Measurements from ENCODE around the gene GRIK1. TPM values are rescaled to one million over a fixed set of nuclear protein-coding genes. Genes with fewer than 3 reads are reported as not detected.
"Not testable (repeated sequence)": the region's sequence is repeated elsewhere in the genome, so short reads cannot be mapped to it uniquely, and the experiment has no call there.

Gene GRIK1
- 4.1 TPM for total RNA-seq

GRCh38 chr21:29939924-29940275 lies at the start of gene GRIK1:
Gene GRIK1 (minus strand): TSS chr21:29939996.
- DNase-seq (ENCODE audit: low spot score in 2 of 2): no peak
- no peak for FAIRE-seq

DNA sequence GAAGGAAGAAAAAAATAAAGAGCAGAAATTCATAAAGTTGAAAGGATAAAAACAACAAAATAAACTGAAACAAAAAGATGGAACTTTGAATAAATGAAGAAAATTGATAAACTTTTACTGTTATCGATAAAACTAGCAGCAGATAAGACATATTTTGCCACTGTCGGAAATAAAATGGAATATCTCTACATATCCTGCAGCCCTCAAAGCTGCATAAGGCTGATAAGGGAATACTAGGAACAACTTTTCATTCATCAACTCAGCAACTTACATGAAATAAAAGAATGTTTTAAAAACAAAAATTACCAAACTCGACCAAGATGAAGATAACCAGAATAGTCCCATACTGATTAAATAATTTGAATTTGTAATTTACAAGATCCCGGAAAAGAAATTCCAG lies 48.0 kb upstream of the GRIK1 start:
- no peak for DNase-seq (ENCODE audit: low spot score in 2 of 2)
- no peak for FAIRE-seq

GRCh38 chr21:29985866-29986265 lies 46.1 kb upstream of the GRIK1 start:
- DNase-seq (ENCODE audit: low spot score in 2 of 2): no peak
- FAIRE-seq: no peak

GRCh38 chr21:29979043-29979442 lies 39.2 kb upstream of the GRIK1 start:
- no peak for FAIRE-seq

DNA sequence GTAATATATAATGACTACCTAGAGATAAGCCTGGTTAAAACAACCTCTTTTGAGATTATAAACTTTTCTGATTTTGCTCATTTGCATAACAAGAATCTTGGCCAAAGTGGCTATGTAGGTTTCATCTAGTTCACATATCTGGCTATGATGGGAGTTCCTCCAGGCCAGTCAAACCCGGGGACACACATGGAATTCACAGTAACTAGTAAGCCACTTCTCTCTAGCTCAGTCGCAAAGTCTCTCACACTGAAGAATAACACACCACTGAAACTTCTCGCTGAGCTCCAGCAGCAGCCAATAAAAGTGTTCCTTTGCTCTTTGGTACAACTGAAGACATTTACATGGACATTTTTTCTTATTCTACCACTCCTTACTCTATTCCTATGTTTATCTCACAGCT lies 36.0 kb upstream of the GRIK1 start:
- FAIRE-seq (no peak), DNase-seq (ENCODE audit: low spot score in 2 of 2) (no peak)

More at GRCh38 chr21:29979043-29979442, 39.2 kb upstream of the GRIK1 start:
- no peak for DNase-seq (ENCODE audit: low spot score in 2 of 2)

DNA sequence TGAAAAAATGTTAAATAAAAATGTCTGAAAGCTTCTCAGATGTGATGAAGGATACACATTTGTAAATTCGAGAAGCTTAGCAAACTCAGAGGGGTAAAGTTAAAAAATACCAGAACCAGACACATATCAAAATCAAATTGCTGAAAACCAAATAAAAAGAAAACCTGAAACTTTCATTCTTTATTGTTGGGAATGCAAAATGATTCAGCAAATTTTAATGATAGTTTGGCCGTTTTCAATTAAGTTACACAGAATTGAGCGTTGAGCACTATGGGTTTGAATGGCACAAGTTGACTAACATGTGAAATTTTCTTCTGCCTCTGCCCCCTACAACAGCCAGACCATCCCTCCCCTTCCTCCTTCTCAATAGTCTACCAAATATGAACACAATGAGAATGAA lies 33.5 kb upstream of the GRIK1 start:
- no peak for FAIRE-seq
- DNase-seq (ENCODE audit: low spot score in 2 of 2): no peak

DNA sequence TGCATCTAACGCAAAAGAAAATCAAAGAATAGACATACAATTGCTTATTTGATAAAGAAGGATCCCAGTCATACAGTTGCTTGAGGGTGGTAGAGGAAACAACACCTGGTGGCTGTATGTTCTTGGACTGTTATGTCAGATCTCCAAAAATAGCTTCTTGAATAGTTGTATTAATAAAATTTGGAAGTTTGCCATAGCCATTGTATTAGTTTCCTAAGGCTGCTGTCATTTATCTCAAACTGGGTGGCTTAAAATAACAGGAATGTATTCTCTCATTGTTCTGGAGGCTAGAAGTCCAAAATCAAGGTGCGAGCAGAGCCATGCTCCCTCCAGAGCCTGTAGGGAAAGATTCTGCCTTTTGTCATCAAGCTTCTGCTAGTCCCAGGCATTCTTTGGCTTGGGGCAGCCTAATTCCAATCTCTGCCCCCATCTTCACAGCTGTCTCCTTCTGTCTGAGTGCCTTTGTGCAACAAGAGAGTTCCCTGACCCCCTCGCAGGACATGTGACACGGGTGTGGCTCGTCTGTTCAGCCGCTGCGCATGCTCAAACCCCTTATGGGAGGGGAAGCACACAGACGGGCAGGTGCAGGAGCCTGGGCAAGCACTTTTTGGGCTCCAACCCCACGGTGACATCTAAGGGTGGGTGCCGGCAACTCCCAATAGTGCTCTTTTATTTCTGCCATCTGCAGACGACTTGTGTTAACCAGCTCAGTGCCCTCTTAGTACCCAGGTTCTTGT lies 21.7 kb upstream of the GRIK1 start:
- DNase-seq (ENCODE audit: low spot score in 2 of 2) (no peak), FAIRE-seq (no peak)

DNA sequence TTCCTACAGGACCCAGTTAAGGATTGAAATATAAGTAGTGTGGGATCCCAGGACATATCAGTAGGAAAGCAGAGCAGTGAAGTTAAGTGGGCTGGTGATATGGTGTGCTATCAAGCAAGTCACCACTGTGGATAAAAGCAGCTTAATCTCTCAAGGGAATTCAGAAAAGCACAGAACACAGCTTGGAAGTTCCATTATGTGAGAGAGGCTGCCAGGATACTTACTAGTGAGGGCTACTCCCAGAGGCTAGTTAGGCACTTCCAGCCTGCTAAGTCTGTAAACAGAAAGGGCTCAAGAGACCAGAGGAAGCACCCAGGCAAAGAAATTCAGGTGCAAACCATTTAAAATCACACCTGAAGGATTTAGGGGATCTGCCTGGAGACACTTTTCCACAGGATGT lies 18.8 kb upstream of the GRIK1 start:
- no peak for DNase-seq (ENCODE audit: low spot score in 2 of 2)
- FAIRE-seq: no peak

DNA sequence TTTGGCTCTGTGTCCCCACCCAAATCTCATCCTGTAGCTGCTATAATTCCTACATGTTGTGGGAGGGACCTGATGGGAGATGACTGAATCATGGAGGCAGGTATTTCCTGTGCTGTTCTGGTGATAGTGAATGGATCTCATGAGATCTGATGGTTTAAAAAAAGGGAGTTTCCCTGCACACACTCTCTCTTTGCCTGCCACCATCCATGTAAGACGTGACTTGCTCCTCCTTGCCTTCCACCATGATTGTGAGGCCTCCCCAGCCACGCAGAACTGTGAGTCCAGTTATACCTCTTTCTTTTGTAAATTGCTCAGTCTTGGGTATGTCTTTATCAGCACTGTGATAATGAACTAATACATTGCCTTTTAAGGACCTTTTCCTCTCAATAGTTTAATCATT lies 18.2 kb upstream of the GRIK1 start:
- not testable (repeated sequence) for FAIRE-seq; DNase-seq (ENCODE audit: low spot score in 2 of 2)

GRCh38 chr21:29953690-29954089 lies 13.9 kb upstream of the GRIK1 start:
- FAIRE-seq (no peak), DNase-seq (ENCODE audit: low spot score in 2 of 2) (no peak)

DNA sequence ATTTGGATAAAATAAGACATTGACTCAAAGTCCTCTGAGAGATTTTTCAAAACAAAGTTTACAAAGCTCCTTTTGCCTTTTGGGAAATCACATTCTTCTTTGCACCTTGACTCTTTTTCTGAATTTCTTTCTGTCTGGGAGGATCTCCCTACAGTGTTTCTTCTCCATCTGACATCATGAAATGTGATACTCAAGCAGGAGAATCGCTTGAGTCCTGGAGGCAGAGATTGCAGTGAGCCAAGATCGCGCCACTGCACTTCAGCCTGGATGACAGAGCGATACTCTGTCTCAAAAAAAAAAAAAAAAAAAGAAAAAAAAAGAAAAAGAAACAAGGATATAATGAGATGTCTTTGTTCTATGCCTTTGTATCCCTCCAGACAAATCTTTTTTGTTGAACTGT lies 13.3 kb upstream of the GRIK1 start:
- DNase-seq (ENCODE audit: low spot score in 2 of 2): no peak
- FAIRE-seq: no peak

- no peak for FAIRE-seq
- DNase-seq (ENCODE audit: low spot score in 2 of 2): no peak
Observed at GRCh38 chr21:29951911-29952310, 12.1 kb upstream of the GRIK1 start.

DNA sequence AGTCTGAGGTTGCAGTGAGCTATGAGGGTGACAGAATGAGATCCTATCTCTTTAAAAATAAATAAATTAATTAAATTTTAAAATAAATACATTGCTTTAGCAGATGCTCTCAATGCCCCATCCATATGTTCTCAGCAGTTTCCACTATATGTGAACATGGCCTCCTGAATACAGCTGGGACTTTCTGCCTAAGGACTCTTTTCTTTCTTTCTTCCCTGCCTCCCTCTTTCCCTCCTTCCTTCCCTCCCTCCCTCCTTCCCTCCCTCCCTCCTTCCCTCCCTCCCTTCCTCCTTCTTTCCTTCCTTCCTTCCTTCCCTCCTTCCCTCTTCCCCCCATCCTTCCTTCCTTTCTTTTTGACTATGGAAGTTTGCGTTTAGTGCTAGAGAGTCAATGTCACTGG lies 10.2 kb upstream of the GRIK1 start:
- FAIRE-seq: no peak

GRCh38 chr21:29947119-29947518 lies 7.3 kb upstream of the GRIK1 start:
- DNase-seq (ENCODE audit: low spot score in 2 of 2): no peak
- FAIRE-seq: no peak

More for the DNA sequence above, 10.2 kb upstream of the GRIK1 start:
- DNase-seq (ENCODE audit: low spot score in 2 of 2): no peak

DNA sequence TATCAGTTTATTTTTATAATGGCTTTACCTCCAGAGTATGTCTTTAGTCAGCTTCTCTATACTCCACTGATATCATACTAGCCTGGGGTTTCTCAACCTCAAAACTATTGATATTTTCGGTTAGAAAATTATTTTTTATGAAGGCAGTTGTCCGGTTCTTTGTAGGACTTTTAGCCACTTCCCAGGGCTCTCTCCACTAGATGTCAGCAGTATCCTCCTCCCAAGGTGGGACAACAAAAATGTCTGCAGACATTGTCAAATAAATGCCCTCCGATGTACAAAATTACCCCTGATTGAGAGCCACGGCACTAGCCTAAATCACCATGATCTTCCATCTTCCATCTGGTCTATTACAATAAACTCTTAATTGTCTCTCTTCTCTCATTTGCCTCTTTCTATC lies 4.1 kb upstream of the GRIK1 start:
- DNase-seq (ENCODE audit: low spot score in 2 of 2) (no peak), FAIRE-seq (no peak)

DNA sequence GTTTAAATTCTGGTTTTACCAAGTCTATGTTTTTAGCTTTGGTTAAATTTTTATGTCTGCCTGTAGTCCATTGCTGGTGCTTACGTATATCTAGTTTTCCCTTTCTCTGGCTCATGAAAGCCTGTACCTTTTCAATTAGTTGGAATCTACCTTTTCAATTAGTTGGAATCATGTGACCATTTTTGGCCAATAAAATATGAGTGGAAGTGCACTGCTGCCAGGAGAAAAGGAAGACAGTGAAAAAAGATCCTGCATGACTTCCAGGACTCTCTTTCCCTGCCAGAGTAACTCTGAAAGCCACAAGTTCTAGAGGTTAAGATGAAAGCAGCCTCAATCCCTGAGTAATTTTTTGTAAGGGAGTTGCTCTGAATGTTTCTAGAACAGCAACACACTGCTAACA lies 2.2 kb upstream of the GRIK1 start:
- FAIRE-seq (no peak), DNase-seq (ENCODE audit: low spot score in 2 of 2) (no peak)

DNA sequence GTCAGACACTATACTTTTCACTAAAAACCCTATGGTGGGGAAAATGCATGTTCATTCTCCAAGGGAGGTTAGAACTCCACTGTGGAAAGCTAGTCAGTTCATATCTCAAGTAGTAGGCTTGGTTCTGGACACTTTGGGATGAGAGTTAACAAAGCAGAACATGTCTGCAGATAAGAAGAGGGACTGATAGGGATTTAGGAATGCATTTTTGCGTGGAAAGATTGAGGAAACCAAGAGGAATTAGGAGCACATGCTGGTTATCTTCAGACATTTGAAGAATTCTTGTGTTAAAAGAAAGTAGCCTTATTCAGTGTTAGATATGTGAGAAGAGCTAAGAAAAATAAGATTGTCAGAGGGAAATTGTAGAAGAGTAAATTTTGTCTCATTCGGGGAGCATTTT lies 1.2 kb upstream of the GRIK1 start:
- FAIRE-seq (no peak), DNase-seq (ENCODE audit: low spot score in 2 of 2) (no peak)

DNA sequence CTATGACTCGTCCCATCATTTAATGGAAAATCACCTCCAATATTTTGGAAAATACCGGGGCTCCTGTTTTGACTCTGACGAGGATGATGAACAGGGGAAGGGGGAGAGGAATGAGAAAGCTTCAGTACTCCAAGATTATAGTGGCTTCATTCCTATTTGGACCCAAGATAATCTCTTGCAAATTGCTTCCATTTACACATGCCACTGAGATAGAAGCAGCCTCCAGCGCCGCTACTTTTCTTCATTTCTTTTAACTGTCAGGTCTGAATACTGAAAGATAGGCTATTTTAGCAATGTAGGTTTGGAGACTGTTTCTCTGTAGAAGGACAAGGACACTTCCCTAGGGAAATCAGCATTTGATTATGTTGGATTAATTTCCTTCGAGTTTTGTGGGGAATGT lies 565 bp upstream of the GRIK1 start:
- FAIRE-seq: no peak
- DNase-seq (ENCODE audit: low spot score in 2 of 2): no peak

DNA sequence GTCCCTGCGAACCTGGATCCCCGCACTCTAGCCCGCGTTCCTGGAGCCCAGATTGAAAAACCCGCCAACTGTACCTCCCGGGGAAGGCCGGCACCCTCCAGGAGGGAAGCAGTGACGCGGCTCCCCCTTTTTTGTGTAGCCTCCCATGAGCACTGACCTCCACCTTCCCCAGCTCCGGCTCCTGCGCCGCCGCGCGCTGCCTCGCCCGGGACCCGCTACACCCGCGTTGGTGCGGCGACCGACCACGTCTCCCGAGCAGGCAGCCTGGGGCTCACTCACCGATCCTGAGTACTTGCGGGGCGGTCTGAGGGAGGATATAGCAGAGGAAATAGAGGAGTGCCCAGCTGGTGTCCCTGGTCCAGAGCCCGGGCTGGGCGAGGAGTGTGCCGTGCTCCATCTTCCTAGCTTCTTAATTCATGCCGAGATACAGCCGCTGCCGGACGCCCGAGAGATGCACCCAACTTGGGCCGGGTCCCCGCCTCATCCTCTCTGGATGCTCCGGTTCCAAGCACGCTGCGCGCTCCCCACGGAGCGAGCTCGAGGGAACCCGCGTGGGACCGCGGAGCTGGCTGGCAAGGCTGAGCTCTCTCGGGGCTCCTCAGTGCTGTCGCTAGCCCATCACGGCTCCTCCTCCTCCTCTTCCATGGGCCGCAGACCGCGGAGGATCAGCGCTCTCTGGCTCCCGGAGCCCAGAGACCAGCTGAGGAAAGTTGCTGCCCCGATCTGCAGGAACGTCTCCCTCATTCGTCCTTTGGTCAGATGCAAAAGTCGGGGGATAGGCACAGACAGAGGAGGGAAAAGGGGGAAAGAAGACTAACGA lies 482 bp downstream of the GRIK1 start:
- DNase-seq (ENCODE audit: low spot score in 2 of 2) (no peak), FAIRE-seq (no peak)

DNA sequence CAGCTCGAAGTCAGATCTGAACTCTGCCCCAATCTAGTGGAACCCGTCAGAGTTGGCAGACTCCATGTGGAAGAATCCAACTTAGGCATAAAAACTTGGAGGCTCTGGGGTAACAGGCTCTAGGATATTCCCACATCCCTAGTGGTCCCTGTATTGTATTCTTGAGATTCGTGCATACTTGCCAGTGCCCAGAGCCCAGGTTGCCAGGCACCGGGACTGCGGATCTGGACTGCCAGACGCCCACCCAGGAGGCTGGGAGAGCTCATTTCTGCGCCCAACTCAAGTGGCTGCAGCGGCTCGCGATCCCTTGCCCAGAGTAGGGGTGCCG lies 1.1 kb downstream of the GRIK1 start:
- FAIRE-seq (no peak), DNase-seq (ENCODE audit: low spot score in 2 of 2) (no peak)

DNA sequence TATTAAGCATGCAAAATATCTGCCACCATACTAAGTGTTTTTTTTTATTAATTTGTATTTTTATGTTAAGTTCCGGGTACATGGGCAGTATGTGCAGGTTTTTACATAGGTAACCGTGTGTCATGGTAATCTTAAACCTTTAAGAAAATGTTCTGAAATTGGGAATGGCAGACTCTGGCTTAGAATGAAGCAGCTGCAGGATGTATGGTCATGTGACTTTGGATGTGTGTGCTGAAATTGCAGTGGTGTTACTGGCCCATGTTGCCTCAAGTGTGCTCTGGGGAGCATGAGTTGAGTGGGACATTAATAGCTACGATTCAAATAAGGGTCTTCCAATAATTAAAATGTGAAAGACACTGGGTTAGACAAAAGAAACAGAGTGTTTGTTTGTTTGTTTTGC lies 6.7 kb downstream of the GRIK1 start:
- FAIRE-seq (no peak), DNase-seq (ENCODE audit: low spot score in 2 of 2) (no peak)

DNA sequence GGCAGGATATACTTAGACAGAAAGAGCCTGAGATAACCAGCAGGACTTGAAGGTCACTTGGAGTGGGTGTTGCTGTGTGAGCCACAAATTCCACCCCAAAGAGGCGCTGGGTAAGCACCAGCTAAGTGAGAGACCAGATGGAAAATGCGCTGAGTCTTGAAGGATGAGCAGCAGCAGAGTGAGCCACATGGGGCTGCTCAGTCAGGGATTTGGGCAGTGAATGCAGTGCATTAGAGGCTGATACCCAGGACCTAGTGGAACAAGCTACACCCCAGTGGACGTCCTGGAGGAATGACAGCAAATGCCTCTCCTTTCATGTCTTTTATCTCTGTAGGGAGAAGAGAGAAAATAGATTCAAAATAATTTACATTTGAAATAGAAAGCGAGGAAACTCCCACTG lies 11.3 kb downstream of the GRIK1 start:
- no peak for DNase-seq (ENCODE audit: low spot score in 2 of 2)
- FAIRE-seq: no peak

Measured in frontal cortex (tissue), 4 donors.